GM20431 (cell line): ENCODE results near the gene RHOBTB3.
"Not testable (repeated sequence)": the region's sequence is repeated elsewhere in the genome, so short reads cannot be mapped to it uniquely, and the experiment has no call there.

ENCODE experiments used
- in situ Hi-C: fragments of 300-500 bp; cut with MseI, MboI; formaldehyde crosslinking; loops from one replicate; pipeline ENCODE4 v1.15.0; 2020; ENCODE audit warnings: low sequenced_read_pairs; ENCODE audit not compliant: unreplicated experiment

Gene RHOBTB3, protein sequence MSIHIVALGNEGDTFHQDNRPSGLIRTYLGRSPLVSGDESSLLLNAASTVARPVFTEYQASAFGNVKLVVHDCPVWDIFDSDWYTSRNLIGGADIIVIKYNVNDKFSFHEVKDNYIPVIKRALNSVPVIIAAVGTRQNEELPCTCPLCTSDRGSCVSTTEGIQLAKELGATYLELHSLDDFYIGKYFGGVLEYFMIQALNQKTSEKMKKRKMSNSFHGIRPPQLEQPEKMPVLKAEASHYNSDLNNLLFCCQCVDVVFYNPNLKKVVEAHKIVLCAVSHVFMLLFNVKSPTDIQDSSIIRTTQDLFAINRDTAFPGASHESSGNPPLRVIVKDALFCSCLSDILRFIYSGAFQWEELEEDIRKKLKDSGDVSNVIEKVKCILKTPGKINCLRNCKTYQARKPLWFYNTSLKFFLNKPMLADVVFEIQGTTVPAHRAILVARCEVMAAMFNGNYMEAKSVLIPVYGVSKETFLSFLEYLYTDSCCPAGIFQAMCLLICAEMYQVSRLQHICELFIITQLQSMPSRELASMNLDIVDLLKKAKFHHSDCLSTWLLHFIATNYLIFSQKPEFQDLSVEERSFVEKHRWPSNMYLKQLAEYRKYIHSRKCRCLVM

DNA sequence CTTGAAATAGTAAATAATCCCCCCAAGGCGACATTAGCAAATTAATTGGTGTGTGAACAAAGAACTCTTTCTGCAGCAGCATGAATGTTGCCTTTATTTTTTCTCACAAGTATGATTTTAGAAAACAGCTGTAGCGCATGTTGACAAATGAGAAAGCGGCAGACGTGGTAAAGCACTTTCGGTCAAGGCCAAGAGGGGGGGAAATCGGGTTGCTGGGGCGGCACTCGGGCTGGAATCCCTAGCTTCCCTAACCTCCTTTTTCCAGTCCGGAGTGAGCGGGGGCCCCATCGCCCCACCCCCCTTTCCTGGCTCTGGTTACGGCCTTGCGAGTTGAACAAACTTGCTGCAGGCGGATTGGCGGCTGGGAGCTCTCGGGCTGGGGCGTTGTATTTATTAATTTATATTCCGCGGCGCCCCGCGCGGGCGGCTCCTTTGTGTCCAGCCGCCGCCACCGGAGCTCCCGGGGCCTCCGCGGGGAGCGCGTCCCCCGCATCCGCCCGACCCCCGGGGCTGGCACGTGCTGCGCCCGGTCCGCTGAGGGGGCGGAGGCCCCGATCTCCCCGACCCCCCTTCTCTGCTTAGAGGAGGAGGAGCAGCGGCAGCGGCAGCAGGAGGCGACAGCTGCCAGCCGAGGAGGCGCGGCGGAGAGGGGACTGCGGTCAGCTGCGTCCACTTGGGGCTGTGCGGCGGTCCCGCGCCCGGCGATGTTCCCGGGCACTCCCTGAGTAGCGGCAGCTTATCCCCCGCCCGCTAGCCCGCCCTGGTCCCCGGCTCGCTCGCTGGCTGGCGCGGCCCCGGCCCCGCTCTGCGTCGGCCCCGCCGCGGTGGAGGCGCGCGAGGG is at the start of gene RHOBTB3:
Gene RHOBTB3 (plus strand): TSS at position 607 of the 841 bp plus-strand sequence. CDS start 347 bp downstream, outside the sequence.
- in situ Hi-C loops = no loop called here

DNA sequence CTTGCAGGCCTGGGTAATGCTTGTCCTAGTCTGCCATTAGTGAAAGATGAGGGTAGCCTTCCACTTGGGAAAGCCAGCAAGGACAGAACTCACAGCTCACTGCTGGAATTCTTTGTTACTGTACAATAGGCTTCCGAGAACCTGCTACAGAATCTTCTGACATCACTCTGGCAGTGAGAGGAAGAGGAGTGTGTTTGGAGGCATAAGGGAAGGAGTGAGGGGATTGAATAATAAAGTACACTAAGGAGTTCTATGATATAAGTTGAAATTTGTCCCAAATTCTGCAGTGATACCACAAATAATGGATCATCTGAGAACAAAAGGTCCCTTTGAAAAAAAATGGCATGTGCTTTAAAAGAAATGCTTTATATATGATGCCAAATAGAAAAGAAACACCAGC is 48.2 kb upstream of the RHOBTB3 start, which contains the start of gene SPATA9:
Gene SPATA9 (minus strand): TSS at position 101 of the 400 bp plus-strand sequence. CDS start 137 bp downstream, outside the sequence.
- in situ Hi-C loops = no loop called here

DNA sequence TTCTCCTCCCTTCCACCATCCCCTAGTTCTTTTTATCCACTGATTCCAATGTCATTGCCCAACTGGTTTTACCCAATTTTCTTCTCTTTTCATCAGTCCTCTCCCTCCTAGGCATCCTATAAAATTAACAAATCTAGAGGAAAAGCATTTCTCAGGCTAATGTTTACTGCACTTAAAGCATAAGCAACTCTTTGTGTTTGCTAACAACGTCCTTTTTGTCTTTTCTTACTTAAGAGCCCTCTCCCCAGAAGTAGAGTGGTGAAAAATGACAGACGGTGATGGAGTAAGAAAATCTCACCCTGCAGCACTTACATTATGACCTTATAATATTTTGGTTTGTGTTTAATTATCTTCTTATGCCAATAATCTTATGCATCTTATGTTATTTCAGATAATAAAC is 46.8 kb upstream of the RHOBTB3 start:
- in situ Hi-C loops = no loop called here

DNA sequence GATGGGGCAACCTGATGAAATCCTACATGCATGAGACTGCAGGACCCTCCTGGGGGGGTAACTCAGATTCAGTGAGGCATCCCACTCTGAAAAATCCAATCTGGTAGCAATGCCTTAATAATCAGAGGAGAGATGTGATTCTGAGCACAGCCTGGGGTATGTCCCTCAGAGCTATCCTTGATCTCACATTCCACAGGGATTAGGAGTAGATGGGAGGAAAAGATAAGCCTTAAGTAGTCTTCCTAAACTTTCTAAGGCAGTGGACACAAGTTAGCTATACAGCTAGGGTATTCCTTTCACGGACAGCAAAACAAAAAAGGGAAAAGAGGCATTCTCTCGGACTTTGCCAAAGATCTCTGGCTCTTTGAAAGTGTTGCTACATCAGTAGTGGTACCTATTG is 44.5 kb upstream of the RHOBTB3 start:
- in situ Hi-C loops = no loop called here

DNA sequence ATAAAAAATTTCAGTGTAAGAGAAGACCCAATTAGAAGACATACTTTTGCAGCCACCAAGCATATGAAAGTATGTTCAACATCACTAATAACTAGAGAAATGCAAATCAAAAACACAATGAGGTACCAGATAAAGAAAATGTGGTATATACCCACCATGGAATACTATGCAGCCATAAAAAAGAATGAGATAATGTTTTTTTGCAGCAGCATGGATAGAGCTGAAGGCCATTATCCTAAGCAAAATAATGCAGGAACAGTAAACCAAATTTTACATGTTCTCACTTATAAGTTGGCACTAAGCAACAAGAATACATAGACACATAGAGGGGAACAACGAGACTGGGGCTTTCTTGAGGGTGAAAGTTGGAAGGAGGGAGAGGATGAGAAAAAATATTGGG is 41.5 kb upstream of the RHOBTB3 start:
- in situ Hi-C loops = no loop called here

DNA sequence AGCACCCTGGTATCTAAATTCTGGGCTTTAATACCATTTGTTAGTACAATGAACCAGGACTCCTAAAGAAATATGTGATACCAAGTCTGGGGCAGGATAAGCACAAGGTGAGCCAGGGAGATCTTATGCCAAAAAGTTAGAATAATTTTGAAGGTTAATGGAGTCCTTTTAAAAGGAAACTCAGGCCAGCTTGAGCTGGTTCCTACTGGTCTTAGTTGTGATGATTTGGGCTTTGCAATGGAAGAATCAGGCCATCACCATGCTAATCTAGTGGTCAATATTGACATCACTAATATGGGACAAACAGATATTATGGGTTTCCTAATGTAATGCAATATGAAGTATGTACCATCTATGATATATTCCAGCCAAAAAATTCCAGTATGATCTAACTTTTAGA is 40.8 kb upstream of the RHOBTB3 start:
- in situ Hi-C loops = no loop called here

DNA sequence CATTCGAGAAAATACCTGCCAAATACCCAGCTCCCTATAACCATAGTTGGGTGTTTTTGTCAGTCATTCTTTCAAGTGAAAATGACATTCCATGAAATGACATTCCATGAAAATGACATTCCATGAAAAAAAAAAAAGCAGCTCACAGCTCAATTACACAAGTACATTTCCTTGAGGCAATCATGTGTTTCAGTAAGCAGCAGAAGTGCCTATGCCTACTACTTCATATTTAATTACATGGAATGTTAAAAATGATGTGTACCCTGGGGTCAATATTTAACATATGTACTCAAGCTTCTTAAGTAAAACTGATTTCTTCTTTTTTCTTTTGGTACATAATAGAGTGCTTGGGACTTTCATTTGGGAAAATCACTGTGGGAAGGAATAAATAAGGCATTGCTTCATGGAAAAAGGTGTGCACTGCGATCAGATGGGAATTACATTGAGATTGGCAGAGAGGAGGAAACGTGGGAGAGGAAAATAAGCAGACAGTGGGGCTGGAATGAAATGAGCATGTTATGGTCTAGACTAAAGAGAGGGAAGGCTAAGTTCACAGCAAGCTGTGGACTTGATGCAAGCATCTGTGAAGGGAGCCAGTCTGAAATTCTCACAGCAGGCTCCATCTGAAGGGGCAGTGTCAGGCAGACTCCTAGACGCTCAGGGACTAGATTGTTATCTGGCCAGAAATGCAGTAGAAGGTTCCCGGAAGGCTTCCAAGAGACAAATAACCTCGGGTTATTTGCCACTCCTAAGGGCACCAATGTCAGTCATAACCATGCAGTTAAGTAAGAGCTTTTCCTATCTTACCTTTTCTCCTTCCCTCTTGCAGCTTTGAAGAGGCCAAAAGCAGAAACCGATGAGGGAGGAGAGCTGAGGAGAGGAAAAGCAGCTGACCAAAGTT is 33.1 kb upstream of the RHOBTB3 start:
- in situ Hi-C loops = no loop called here

DNA sequence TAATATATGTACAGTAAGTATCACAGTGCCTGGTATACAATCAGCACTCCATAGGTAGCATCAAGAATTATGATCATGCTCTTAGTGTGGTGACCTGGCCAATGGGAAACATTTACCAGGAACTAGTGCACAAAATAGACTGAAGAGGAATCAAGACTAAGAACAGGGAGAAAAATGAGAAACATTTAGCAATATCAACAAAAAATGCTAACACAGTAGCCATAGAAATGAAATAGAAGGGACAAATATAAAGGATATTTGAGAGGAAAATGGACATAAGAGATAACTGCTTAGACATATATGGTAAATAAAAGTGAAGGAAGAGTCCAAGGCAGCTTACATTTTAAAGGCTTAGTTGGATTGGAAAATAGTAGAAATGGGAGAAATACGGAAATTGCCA is 31.8 kb upstream of the RHOBTB3 start:
- in situ Hi-C loops = no loop called here

DNA sequence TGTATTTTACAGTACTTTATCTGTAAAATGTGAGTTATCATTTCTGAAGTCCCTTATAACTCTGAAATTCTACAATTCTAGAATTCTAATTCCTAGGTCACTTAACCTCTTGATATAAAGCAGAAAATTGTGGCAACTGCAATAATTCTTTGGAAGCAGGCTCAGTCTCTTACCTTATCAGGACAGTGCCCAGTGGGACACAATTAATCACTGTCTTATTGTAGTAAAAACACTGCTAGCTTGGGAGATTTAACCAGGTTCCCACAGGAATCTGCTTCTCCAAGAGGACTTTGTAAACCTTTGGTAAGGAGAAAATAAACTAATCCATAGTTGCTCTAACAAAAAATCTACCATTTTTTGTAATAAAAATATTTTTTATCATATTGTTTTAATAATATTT is 30.1 kb upstream of the RHOBTB3 start:
- in situ Hi-C loops = no loop called here

DNA sequence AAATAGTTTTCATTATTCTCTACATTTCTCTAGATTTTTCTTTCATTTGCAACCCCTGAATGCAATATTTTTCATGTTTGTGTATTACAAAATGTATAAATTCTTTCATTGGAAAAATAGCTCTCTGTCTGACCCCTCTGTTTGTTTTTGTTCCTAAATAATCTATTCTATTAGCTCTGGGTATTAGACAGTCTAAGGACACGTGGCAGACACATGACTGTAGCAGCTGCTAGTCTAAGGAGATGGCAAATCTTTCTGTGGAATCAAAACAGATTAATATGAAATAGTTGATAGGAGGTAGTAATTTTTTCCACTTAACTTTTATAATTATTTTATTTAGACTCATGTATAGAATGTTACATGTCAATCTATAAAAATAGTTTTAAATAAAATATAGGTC is 27.0 kb upstream of the RHOBTB3 start:
- in situ Hi-C loops = no loop called here

DNA sequence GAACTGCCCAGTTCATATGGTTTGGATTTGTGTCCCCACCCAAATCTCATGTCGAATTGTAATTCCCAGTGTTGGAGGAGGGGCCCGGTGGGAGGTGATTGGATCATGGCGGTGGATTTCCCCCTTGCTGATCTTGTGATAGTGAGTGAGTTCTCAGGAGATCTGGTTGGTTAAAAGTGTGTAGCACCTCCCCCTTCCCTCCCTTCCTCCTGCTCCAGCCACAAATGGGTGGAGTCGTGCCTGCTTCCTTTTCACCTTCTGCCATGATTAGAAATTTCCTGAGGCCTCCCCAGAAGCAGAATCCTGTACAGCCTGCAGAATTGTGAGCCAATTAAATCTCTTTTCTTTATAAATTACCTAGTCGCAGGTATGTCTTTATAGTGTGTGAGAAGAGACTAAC is 24.9 kb upstream of the RHOBTB3 start:
- in situ Hi-C loops = not testable (repeated sequence)

DNA sequence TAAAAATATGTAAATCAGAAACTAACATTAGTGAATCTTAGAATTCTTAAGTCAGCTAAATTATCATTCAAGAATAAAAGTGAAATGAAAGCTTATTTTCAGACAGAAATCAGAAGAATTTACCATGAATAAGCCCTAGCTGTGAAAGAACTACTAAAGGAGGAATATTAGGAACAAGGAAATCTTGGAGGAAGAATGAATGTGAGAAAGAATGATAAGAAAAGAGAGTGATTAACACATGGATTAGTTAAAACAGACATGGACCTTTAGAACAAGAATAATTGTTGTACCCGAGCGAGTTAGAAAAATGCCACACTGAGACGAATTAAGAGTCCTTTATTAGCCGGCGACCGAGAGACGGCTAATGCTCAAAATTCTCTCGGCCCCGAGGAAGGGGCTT is 24.1 kb upstream of the RHOBTB3 start:
- in situ Hi-C loops = no loop called here

DNA sequence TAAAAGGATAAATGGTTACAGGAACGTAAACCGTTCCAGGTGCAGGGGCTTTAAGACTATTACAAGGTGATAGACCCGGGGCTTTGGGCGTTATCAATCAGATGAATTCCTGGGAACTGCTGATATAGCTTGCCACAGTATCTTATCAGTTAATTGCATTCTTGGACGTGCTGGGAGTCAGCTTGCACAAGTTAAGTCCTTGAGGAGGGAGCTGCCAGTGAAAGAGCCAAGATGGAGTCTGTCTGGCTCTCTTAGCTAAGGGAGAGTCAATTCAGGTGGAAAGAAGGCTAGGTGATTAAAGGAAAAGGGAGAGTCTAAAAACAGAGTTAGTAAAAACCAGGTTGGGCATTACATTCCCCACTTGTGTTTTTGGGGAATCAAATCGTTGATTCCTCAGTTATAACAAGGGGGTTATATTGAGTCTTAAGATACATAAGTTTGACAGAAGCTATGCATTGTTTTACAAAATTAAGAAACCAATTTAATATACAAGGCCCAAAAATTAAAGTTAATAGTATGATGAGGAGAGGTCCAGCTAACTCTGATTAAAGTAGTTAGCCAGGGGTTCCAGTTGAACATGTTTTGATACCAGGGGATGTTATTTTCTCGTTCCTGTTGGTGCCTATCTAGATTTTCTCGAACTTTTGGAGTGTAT is 23.5 kb upstream of the RHOBTB3 start:
- in situ Hi-C loops = not testable (repeated sequence)

DNA sequence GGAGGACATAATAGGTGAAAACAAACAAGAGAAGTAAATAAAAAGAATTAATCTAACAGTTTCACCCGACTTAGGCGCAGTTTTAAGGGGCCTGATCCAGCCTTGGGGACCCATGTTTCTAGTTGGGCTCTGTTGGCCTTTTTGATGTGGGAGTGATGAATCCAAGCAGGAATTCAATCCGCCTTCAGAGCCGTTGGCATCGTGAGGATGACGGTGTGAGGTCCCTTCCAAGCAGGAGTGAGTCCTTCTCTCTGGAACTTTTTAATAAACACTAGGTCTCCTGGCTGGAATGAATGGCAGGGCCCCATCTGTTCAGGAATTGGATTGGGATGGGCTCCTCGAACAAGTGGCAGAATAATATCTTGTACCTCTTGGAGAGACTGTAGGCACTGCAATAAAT is 22.3 kb upstream of the RHOBTB3 start:
- in situ Hi-C loops = no loop called here

DNA sequence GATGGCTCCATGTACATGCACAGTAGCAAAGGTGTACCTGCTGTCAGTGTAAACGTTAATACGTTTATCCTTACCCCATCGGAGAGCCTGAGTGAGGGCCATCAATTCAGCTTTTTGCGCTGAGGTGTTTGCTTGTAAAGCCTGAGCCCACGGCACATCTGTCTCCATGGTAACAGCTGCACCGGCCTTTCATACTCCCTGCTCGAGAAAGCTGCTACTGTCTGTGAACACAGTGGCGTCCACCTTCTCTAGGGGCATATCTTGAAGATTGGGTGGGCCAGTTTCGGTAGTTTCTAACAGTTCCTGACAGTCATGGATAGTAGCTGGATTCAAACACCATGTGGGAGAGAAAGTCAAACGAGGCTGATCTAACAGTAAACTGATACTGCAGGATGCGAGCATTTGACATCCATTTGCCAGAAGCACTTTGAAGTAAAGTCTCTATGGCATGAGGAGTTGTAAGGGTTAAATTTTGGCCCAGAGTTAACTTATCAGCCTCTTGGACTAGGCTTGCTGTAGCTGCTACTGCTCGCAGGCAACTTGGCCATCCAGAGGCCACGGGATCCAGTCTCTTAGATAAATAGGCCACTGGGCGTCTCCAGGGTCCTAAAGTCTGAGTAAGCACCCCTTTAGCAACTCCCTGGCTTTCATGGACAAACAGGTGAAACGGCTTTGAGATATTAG is 21.0 kb upstream of the RHOBTB3 start:
- in situ Hi-C loops = no loop called here

DNA sequence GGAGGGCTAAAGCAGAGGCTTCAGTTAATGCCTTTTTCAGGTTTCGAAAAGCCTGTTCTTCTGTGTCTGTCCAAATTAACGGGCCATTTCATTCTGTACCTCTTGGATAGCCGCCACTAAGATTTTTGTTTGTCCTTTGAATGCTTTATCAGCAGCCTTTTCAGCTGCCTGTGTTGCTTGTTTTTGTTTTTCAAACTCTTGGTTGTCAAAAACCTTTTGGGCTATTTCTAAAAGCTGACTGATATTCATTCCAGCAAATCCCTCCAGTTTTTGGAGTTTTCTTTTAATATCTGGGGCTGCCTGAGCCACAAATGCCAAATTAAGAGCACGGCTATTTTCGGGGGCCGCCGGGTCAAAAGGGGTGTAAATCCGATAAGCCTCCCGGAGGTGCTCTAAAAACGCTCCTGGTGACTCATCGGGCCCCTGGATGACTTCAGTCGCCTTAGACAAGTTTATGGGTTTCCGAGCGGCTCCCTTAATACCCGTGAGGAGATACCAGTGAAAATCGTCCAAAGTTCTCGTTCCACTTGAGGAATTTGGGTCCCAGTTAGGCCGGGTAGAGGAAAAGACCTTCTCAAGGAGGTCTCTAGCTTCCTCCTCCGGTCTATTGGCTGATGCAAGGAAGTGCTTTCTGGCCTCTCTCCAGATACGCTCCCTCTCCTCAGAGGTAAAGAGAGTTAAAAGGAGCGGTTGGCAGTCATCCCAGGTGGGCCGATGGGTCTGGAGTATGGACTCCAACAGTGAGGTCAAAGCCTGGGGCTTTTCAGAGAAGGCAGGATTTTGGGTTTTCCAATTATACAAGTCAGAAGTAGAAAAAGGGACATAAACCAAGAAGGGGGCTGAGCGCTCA is 20.3 kb upstream of the RHOBTB3 start:
- in situ Hi-C loops = not testable (repeated sequence)

DNA sequence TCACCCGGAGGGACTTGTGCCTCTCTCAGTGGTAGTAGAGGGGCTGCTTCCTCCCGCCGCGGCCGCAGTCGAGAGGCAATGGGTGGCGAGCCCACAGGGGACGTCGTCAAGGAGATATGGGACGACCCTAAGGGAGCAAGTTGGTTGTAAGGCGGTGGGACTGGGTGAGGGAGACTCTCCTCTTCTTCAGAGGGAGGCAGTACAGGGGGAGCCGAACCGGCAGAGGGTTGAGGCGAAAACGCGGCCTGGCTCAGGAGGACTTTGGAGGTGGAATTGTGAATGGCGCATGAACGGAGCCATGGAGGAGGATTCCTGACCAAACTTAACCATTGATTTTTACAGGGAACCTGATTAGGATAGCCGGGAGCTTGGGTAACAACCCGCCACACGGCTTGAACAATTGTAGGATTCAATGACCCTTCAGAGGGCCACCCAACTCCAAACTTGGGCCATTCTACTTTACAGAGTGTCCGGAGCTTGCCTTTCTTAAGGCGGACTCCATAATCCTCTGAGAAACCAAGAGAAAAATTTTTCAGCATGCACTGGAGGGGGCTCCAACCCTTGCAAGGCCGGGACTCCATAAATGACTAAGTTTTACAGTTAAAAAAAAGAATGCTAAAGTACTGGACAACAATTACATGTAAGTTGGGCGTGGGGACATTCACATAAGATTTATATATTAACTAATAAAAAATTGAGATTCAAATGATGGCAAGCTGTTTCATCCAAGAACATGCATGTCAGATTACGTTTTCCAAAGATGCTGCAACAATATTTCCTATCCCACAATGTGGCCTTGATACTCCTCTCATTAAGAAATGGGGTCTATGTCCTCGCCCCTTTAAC is 19.4 kb upstream of the RHOBTB3 start:
- in situ Hi-C loops = no loop called here
